HCT116 (cell line): ENCODE results near the gene ZNF860. TPM values are rescaled to one million over a fixed set of nuclear protein-coding genes. Genes with fewer than 3 reads are reported as not detected.

Experiments used
- ATAC-seq: fragments of 200-7000 bp; cut with Tn5 transposase; 2 replicates; pipeline ENCODE4 v1.9.1; 2020; ENCODE audit warnings: mild to moderate bottlenecking, moderate library complexity
- BruUV-seq: library from RNA; stranded (reverse); fragments of 400-500 nt; replicated peaks from 2 replicates; lab custom pipeline; 2021; lab: Mats Ljungman, UMichigan
- CTCF ChIA-PET: fragments of 300-600 bp; sonication (Branson Sonifier 250); formaldehyde crosslinking; loops from one replicate; lab custom pipeline; 2021; ENCODE audit warnings: antibody characterized with exemption; lab: Charles Lee
- POLR2A ChIA-PET: fragments of 300-600, 350-600 bp; sonication (Branson Sonifier 250); formaldehyde crosslinking; loops from one replicate; lab custom pipeline; 2021; ENCODE audit warnings: antibody characterized with exemption; lab: Charles Lee
- RAD21 ChIA-PET, 2 experiments: fragments of 300-600 bp; sonication (Branson Sonifier 250); formaldehyde crosslinking; loops; one replicate each; lab custom pipeline; 2023; ENCODE audit warnings: low total read pairs in 2 of 2; ENCODE audit not compliant: uncharacterized antibody in 2 of 2, unreplicated experiment in 2 of 2, low non-redundant PET in 1 of 2; lab: Charles Lee
- DNase-seq: peaks from one replicate; pipeline ENCODE4 v3.0.0-alpha.2; 2010; ENCODE audit warnings: low read depth, low spot score
- H2AFZ ChIP-seq: fragments of 200-600 bp; shearing (Covaris generic), sonication (generic); 2 replicates; pipeline ENCODE4 v1.6.1; 2017; ENCODE audit warnings: low read depth, mixed run types, mixed read lengths, antibody characterized with exemption, low read length; ENCODE audit not compliant: poor library complexity, severe bottlenecking
- H3K27ac ChIP-seq: 2 replicates; pipeline ENCODE4 v1.5.1; 2012; ENCODE audit warnings: low read depth, low read length
- H3K27me3 ChIP-seq: fragments of 200-600 bp; sonication (generic); 2 replicates; pipeline ENCODE4 v1.6.1; 2016; ENCODE audit warnings: mixed run types, low read length, mixed read lengths; ENCODE audit not compliant: insufficient read depth
- H3K36me3 ChIP-seq, 2 experiments: fragments of 200-500 bp in 1 of 2; fragments of 200-600 bp in 1 of 2; sonication (Bioruptor generic) in 1 of 2; sonication (generic) in 1 of 2; 2 replicates each; pipeline versions ENCODE4 v1.5.1 to v1.6.1; 2014 to 2016; ENCODE audit warnings: low read length in 2 of 2, inconsistent platforms in 1 of 2, mixed read lengths in 1 of 2, mixed run types in 1 of 2; ENCODE audit not compliant: insufficient read depth in 2 of 2, control insufficient read depth in 1 of 2
- H3K4me1 ChIP-seq, 2 experiments: fragments of 200-600 bp in 1 of 2; sonication (generic) in 1 of 2; 2 replicates each; pipeline versions ENCODE4 v1.5.1 to v1.6.1; 2012 to 2017; ENCODE audit warnings: low read length in 2 of 2, inconsistent platforms in 1 of 2, mild to moderate bottlenecking in 1 of 2, mixed read lengths in 1 of 2, mixed run types in 1 of 2, moderate library complexity in 1 of 2; ENCODE audit not compliant: insufficient read depth in 2 of 2, control insufficient read depth in 1 of 2
- H3K4me2 ChIP-seq: fragments of 200-600 bp; sonication (generic); 2 replicates; pipeline ENCODE4 v1.6.1; 2017; ENCODE audit warnings: mixed run types, low read length, mixed read lengths
- H3K4me3 ChIP-seq, 2 experiments: fragments of 200-600 bp in 1 of 2; sonication (generic) in 1 of 2; replicated peaks in 1 of 2; 2 replicates each; pipeline ENCODE4 v1.5.1; 2011 to 2016; ENCODE audit warnings: low read length in 2 of 2, control low read depth in 1 of 2, low read depth in 1 of 2, mild to moderate bottlenecking in 1 of 2, mixed read lengths in 1 of 2, mixed run types in 1 of 2
- H3K79me2 ChIP-seq: fragments of 200-600 bp; sonication (generic); 2 replicates; pipeline ENCODE4 v1.6.1; 2017; ENCODE audit warnings: mild to moderate bottlenecking, mixed run types, low read length, moderate library complexity, mixed read lengths; ENCODE audit not compliant: insufficient read depth
- H3K9ac ChIP-seq: fragments of 200-600 bp; sonication (generic); 2 replicates; pipeline ENCODE4 v1.6.1; 2016; ENCODE audit warnings: low read length, mixed read lengths
- H3K9me2 ChIP-seq: fragments of 200-600 bp; sonication (generic), shearing (Covaris generic); 2 replicates; pipeline ENCODE4 v1.6.1; 2017; ENCODE audit warnings: mixed run types, mild to moderate bottlenecking, moderate library complexity; ENCODE audit not compliant: insufficient read depth
- H3K9me3 ChIP-seq, 2 experiments: fragments of 200-500 bp in 1 of 2; fragments of 200-600 bp in 1 of 2; sonication (Bioruptor generic) in 1 of 2; sonication (generic) in 1 of 2; 2 replicates each; pipeline ENCODE4 v1.6.1; 2014 to 2017; ENCODE audit warnings: low read length in 2 of 2, mixed read lengths in 2 of 2, inconsistent platforms in 1 of 2, low read depth in 1 of 2, mild to moderate bottlenecking in 1 of 2, mixed run types in 1 of 2, moderate library complexity in 1 of 2; ENCODE audit not compliant: control insufficient read depth in 1 of 2, insufficient read depth in 1 of 2
- H4K20me1 ChIP-seq: fragments of 200-600 bp; sonication (generic), shearing (Covaris generic); 2 replicates; pipeline ENCODE4 v1.6.1; 2017; ENCODE audit warnings: mixed run types, mild to moderate bottlenecking, moderate library complexity; ENCODE audit not compliant: insufficient read depth
- ATF3 ChIP-seq: IDR thresholded peaks from 2 replicates; pipeline ENCODE4 v1.6.1; 2012
- CTCF ChIP-seq, 3 experiments: fragments of 200-600 bp in 1 of 3; sonication (generic) in 1 of 3; IDR thresholded peaks in 2 of 3; conservative IDR thresholded peaks in 1 of 3; 2 replicates each; pipeline ENCODE4 v1.5.1; 2012 to 2017; ENCODE audit warnings: low read depth in 2 of 3, low read length in 2 of 3, antibody characterized with exemption in 1 of 3, borderline replicate concordance in 1 of 3, control low read depth in 1 of 3, mild to moderate bottlenecking in 1 of 3, mixed read lengths in 1 of 3, mixed run types in 1 of 3, moderate library complexity in 1 of 3; ENCODE audit not compliant: insufficient read depth in 1 of 3
- EGR1 ChIP-seq: IDR thresholded peaks from 2 replicates; pipeline ENCODE4 v1.6.1; 2012; ENCODE audit warnings: low read depth
- EZH2phosphoT487 ChIP-seq: fragments of 200-600 bp; IDR thresholded peaks from 2 replicates; pipeline ENCODE4 v1.6.1; 2018; ENCODE audit warnings: antibody characterized with exemption, borderline replicate concordance
- MAX ChIP-seq: IDR thresholded peaks from 2 replicates; pipeline ENCODE4 v1.6.1; 2012
- SRF ChIP-seq: IDR thresholded peaks from 2 replicates; pipeline ENCODE4 v1.6.1; 2012; ENCODE audit warnings: low read depth
- TCF7L2 ChIP-seq: IDR thresholded peaks from 2 replicates; pipeline ENCODE4 v1.7.0; 2011; ENCODE audit warnings: borderline replicate concordance, inconsistent platforms; ENCODE audit not compliant: insufficient read depth, insufficient read length; ENCODE audit errors: extremely low read depth
- YY1 ChIP-seq: IDR thresholded peaks from 2 replicates; pipeline ENCODE4 v1.6.1; 2011; ENCODE audit warnings: low read length, low read depth, moderate library complexity, mild to moderate bottlenecking; ENCODE audit not compliant: insufficient replicate concordance; ENCODE audit errors: extremely low read depth
- ZFX ChIP-seq: fragments of 450-650 bp; IDR thresholded peaks from 2 replicates; pipeline ENCODE4 v1.6.1; 2017
- intact Hi-C: fragments of 100-400 bp; cut with micrococcal nuclease; formaldehyde crosslinking; loops from 2 replicates; pipeline ENCODE4 v1.10.0; 2022
- total RNA-seq: library from RNA; stranded (reverse); gene quantifications from one replicate; pipeline ENCODE4 v1.2.1, GENCODE V29; 2021; ENCODE audit not compliant: unreplicated experiment

Gene ZNF860
- total RNA-seq, 1 experiment from 2014 or later = 2.9 TPM

GRCh38 chr3:31945738-31946052, 35.9 kb upstream of the ZNF860 start:
- no TSS peak for BruUV-seq
- Histone ChIP-seq H3K79me2 (no peaks in the 10 kb centered on the region), H3K4me1 (peaks cover 2 to 3% of the 10 kb centered on the region in 2 experiments; a peak in 2 of 4 replicates), H3K4me3 (no peak overlapping the region), H3K4me2 (no peak overlapping the region), H3K36me3 (no peaks in the 10 kb centered on the region), H3K9me3 (no peaks in the 10 kb centered on the region), H3K27ac (no peak overlapping the region), H2AFZ (no peak overlapping the region), H3K9ac (no peak overlapping the region), H3K9me2 (no peaks in the 10 kb centered on the region), H4K20me1 (no peaks in the 10 kb centered on the region), H3K27me3 (no peaks in the 10 kb centered on the region)
- intact Hi-C loops = no loop called here
- ChIA-PET RAD21 (no interaction called here), POLR2A (no interaction called here), CTCF (no interaction called here)
- TF ChIP-seq ZFX (no peak), SRF (no peak), EZH2phosphoT487 (no peak), ATF3 (no peak), TCF7L2 (no peak)
- DNase-seq = no peak
- no peak for ATAC-seq

GRCh38 chr3:31946484-31947081, 35.0 kb upstream of the ZNF860 start:
- no peak for ATAC-seq
- Histone ChIP-seq H2AFZ (no peak overlapping the region), H3K4me3 (no peak overlapping the region), H3K9me2 (no peaks in the 10 kb centered on the region), H4K20me1 (no peaks in the 10 kb centered on the region), H3K27ac (no peak overlapping the region), H3K9me3 (no peaks in the 10 kb centered on the region), H3K4me1 (peaks cover 0 to 3% of the 10 kb centered on the region in 2 experiments; a peak in 2 of 4 replicates), H3K79me2 (no peaks in the 10 kb centered on the region; the same call in 1 of the 2 replicates), H3K4me2 (no peak overlapping the region), H3K9ac (no peak overlapping the region), H3K36me3 (no peaks in the 10 kb centered on the region), H3K27me3 (no peaks in the 10 kb centered on the region)
- TF ChIP-seq ZFX (no peak), MAX (no peak), EGR1 (no peak), CTCF (IDR thresholded peaks at IDR 0.05 in 2 of 3, conservative IDR thresholded peaks at IDR 0.05 in 1 of 3; ENCODE audit: borderline replicate concordance in 1 of 3, insufficient read depth in 1 of 3, low read depth in 2 of 3, low read length in 2 of 3) (no peak), ATF3 (no peak), YY1 (no peak)
- ChIA-PET RAD21 (no interaction called here), POLR2A (no interaction called here), CTCF (no interaction called here)
- DNase-seq = no peak
- no TSS peak for BruUV-seq
- intact Hi-C loops = no loop called here
